ENCODE measurements around the gene SLC31A1. TPM values are rescaled to one million over a fixed set of nuclear protein-coding genes. Genes with fewer than 3 reads are reported as not detected.

SLC31A1 gene
- total and polyA plus RNA-seq, 10 donors = 3.0 to 22.7 (median 18.6) TPM

- intact Hi-C loops (cut with DNase I; ENCODE audit: low total_unique reads) = no loop called here
- TF ChIP-seq POLR2AphosphoS5 (IDR thresholded peaks at IDR 0.05) = no peak
- TF ChIP-seq POLR2A (IDR thresholded peaks at IDR 0.05) = no peak
- TF ChIP-seq CTCF (IDR thresholded peaks at IDR 0.05 in 8 of 11, conservative IDR thresholded peaks at IDR 0.05 in 3 of 11) = no peak
Measured at GRCh38 chr9:113254991-113255390, 33.6 kb downstream of the SLC31A1 start.

GRCh38 chr9:113255438-113255837 is 34.1 kb downstream of the SLC31A1 start:
- Histone ChIP-seq H3K4me1 (peaks cover 0 to 15% (median 0%) of the 10 kb centered on the region in 6 donors), H3K4me3 (no peak overlapping the region), H3K9me3 (peaks cover 0 to 7% (median 2%) of the 10 kb centered on the region in 8 donors), H3K27me3 (replicated peaks in 1 of 7) (no peaks in the 10 kb centered on the region), H3K36me3 (peaks cover 0 to 51% (median 21%) of the 10 kb centered on the region in 6 donors), H3K27ac (peak overlapping the region in 2 of 8 donors; percentile 7 to 8)
- no peak for DNase-seq
- 56 to 92% (median 70%) methylated on average over 6 of the region's 6 CpGs for WGBS, 5 donors
- intact Hi-C loops (cut with DNase I; ENCODE audit: low total_unique reads) = no loop called here
- no peak for TF ChIP-seq POLR2AphosphoS5 (IDR thresholded peaks at IDR 0.05)
- TF ChIP-seq CTCF (IDR thresholded peaks at IDR 0.05 in 8 of 11, conservative IDR thresholded peaks at IDR 0.05 in 3 of 11) = no peak
- no peak for TF ChIP-seq POLR2A (IDR thresholded peaks at IDR 0.05)

More at GRCh38 chr9:113254991-113255390, 33.6 kb downstream of the SLC31A1 start:
- Histone ChIP-seq H3K27me3 (replicated peaks in 1 of 7) (no peaks in the 10 kb centered on the region), H3K36me3 (peaks cover 0 to 47% (median 17%) of the 10 kb centered on the region in 6 donors), H3K27ac (peak overlapping the region in 2 of 8 donors; percentile 7 to 8), H3K9me3 (peaks cover 0 to 7% (median 2%) of the 10 kb centered on the region in 8 donors), H3K4me3 (no peak overlapping the region), H3K4me1 (peaks cover 0 to 15% (median 0%) of the 10 kb centered on the region in 6 donors)
- DNase-seq = no peak
- 94 to 98% (median 96%) methylated on average over 1 of the region's 1 CpG for WGBS, 5 donors

- Histone ChIP-seq H3K36me3 (peaks cover 0 to 75% (median 26%) of the 10 kb centered on the region in 6 donors), H3K4me1 (peaks cover 0 to 15% (median 0%) of the 10 kb centered on the region in 6 donors), H3K27me3 (replicated peaks in 1 of 7) (no peaks in the 10 kb centered on the region), H3K4me3 (no peak overlapping the region), H3K27ac (no peak overlapping the region), H3K9me3 (no peaks in the 10 kb centered on the region)
- no peak for TF ChIP-seq POLR2A (IDR thresholded peaks at IDR 0.05)
- no peak for TF ChIP-seq POLR2AphosphoS5 (IDR thresholded peaks at IDR 0.05)
- TF ChIP-seq CTCF (IDR thresholded peaks at IDR 0.05 in 8 of 11, conservative IDR thresholded peaks at IDR 0.05 in 3 of 11) = no peak
- DNase-seq = no peak
- WGBS, 5 donors = 89 to 96% (median 93%) methylated on average over 3 of the region's 3 CpGs
- intact Hi-C loops (cut with DNase I; ENCODE audit: low total_unique reads) = no loop called here
Measured at GRCh38 chr9:113257863-113258262, 36.5 kb downstream of the SLC31A1 start.

GRCh38 chr9:113258282-113258681 is 36.9 kb downstream of the SLC31A1 start:
- intact Hi-C loops (cut with DNase I; ENCODE audit: low total_unique reads) = no loop called here

More at GRCh38 chr9:113258282-113258681, 36.9 kb downstream of the SLC31A1 start:
- no peaks in the 10 kb centered on the region for H3K9me3 ChIP-seq
- no peak overlapping the region for H3K4me3 ChIP-seq
- H3K36me3 ChIP-seq = peaks cover 0 to 80% (median 26%) of the 10 kb centered on the region in 6 donors
- no peak for DNase-seq
- no peak for TF ChIP-seq CTCF (IDR thresholded peaks at IDR 0.05 in 8 of 11, conservative IDR thresholded peaks at IDR 0.05 in 3 of 11)
- no peak for TF ChIP-seq POLR2AphosphoS5 (IDR thresholded peaks at IDR 0.05)
- no peak for TF ChIP-seq POLR2A (IDR thresholded peaks at IDR 0.05)
- H3K4me1 ChIP-seq = peaks cover 0 to 15% (median 0%) of the 10 kb centered on the region in 6 donors
- no peaks in the 10 kb centered on the region for H3K27me3 ChIP-seq (replicated peaks in 1 of 7)
- WGBS, 5 donors = 89 to 94% (median 91%) methylated on average over 1 of the region's 1 CpG
- H3K27ac ChIP-seq = no peak overlapping the region
